Mammary epithelial cell (primary cell): ENCODE results near the gene HNMT.

Experiments
- CTCF ChIP-seq, 2 donors: IDR thresholded peaks in 1 of 2; conservative IDR thresholded peaks in 1 of 2; 2 replicates each; pipeline ENCODE4 v1.5.1; 2011 to 2012; ENCODE audit warnings: inconsistent platforms in 2 of 2, low read length in 2 of 2, mild to moderate bottlenecking in 2 of 2, control low read depth in 1 of 2, low read depth in 1 of 2; ENCODE audit not compliant: insufficient read depth in 1 of 2; ENCODE audit errors: extremely low read depth in 1 of 2
- EZH2 ChIP-seq: IDR thresholded peaks from 2 replicates; pipeline ENCODE4 v1.6.1; 2012; ENCODE audit warnings: low read length, inconsistent platforms, borderline replicate concordance

GRCh38 chr2:137951586-137951985, 12.7 kb upstream of the HNMT start:
- TF ChIP-seq CTCF (conservative IDR thresholded peaks at IDR 0.05 in 1 of 2, IDR thresholded peaks at IDR 0.05 in 1 of 2; ENCODE audit: extremely low read depth in 1 of 2, insufficient read depth in 1 of 2, low read depth in 1 of 2, low read length in 2 of 2) (no peak), EZH2 (no peak)
